AG08396 (cell line): ENCODE results near the gene HASPIN.

ENCODE experiments used
- DNase-seq: peaks from one replicate; pipeline ENCODE4 v3.0.0; 2012; ENCODE audit warnings: low spot score, mixed read lengths

The HASPIN gene

GRCh38 chr17:3766779-3767178 lies 43.1 kb downstream of the HASPIN start:
- DNase-seq: no peak

DNA sequence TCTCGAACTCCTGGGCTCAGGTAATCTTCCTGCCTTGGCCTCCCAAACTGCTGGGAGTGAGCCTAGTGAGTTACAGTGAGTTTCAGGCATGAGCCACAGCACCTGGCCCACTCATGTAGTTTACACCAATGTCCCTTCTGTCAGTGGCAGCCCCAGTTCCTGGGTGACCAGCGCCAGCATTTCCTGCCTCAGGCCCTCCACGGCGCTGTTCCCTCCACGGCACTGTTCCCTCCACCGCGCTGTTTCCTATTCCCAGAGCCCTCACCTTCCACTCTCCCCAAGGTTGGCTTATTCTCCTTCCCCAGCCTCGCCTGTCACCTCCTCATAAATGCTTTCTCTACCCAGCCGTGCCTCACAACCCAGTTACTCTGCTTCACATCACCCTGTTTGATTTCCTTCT lies 44.6 kb downstream of the HASPIN start:
- no peak for DNase-seq

GRCh38 chr17:3768769-3769168 lies 45.1 kb downstream of the HASPIN start:
- no peak for DNase-seq

- no peak for DNase-seq
Observed at GRCh38 chr17:3770466-3770865, 46.8 kb downstream of the HASPIN start.

GRCh38 chr17:3771140-3771539 lies 47.4 kb downstream of the HASPIN start:
- DNase-seq: no peak

GRCh38 chr17:3772764-3773163 lies 49.1 kb downstream of the HASPIN start:
- no peak for DNase-seq

DNA sequence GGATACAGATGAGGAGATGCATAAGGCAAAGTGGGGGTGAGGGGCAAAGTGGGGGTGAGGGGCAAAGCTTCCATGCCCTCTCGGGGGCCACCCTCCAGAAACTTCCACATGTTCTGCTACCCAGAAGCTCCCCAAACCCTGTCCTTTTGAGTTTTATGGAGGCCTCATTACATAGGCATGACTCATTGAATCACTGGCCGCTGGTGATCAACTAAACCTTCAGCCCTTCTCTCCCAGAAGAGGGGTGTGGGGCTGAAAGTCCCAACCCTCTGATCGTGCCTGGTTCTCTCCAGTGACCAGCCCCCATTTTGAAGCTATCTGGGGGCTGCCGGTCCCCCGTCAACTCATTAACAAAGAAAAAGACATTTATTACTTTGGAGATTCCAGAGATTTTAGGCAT lies 49.8 kb downstream of the HASPIN start:
- no peak for DNase-seq

DNA sequence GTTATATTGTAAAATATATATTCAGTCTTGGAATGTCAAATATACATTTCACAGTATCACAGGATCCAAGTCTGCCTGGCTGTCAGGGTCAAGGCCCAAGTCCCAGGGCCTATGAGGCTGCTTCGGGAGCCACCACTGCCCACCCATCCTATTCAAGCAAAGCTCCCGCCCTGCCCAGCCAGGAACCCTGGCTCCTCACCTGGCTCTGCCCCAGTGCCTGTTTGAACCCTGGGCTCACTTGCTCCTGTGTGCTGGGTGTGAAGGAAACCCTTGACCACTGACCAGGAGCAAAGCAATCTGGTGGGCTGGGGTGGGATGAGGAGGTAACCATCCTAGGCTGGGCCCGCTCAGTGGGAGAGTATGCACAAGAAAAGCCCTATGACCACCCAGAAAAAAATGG lies 50.3 kb downstream of the HASPIN start:
- no peak for DNase-seq
